ENCODE results near the gene TMEM128.
A peak's percentile ranks its signal among the peaks of the same experiment; 100 is the strongest.
"Not testable (repeated sequence)": the region's sequence is repeated elsewhere in the genome, so short reads cannot be mapped to it uniquely, and the experiment has no call there.

The TMEM128 gene, protein sequence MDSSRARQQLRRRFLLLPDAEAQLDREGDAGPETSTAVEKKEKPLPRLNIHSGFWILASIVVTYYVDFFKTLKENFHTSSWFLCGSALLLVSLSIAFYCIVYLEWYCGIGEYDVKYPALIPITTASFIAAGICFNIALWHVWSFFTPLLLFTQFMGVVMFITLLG

DNA sequence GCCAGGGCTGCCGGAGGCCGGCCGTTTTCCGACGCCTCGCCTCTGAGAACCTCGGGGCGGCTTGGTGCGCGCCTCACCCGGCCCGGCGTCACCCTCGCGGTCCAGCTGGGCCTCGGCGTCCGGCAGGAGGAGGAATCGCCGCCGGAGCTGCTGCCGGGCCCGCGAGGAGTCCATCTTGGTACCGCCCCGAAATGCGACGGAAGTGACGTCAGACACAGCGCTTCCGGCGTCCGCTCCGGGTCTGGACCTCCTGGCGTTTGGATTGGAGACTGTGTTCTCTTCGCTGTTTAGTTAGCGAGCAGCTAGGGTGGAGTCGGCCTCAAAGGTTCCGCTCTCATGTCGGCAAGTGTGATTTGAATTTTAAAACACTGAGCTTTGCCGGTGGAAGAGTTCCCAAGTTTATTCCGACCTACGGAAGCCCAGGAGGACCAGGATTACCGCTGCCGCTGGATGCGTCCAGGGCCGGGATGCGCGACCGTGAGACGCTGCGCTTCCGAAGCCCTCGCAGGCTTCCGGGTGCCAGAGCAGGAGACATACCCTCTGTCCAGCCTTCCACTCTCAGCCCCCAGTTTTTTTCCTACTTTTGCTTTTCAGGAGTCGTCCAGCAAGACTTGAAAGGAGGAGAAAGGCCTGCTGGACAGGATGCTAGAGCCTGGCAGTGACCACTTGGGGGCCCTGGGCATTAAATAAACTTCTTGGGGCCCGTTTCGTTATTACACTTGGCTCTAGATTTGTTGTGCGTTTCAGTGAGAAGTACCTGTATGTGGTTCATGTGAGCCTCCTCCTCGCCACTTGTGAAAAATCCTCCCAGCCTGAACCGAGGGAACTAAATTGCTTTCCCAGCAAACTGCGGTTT, at the start of gene TMEM128:
Gene TMEM128, minus strand, starts transcription at position 195 of the 856 bp plus-strand sequence. Its CDS starts 21 bp downstream, at position 174.
- peak; percentile 40 for DNase-seq

DNA sequence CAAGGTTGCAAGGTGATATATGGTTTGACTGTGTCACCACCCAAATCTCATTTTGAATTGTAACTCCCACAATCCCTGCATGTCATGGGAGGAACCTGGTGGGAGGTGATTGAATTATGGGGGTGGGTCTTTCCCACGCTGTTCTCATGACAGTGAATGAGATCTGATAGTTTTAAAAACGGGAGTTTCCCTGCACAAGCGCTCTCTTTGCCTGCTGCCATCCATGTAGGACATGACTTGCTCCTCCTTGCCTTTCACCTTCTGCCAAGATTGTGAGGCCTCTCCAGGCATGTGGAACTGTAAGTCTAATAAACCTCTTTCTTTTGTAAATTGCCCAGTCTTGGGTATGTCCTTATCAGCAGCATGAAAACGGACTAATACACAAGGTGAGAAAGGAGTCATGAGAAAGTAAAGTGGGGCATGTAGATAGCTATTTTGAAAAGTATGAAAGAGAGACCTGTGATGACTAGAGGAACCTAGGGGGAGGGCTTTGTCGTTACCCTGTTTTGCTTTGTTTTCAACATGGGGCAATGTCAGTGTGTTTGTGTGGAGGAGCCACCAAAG, 48.3 kb upstream of the TMEM128 start:
- DNase-seq = no peak

DNA sequence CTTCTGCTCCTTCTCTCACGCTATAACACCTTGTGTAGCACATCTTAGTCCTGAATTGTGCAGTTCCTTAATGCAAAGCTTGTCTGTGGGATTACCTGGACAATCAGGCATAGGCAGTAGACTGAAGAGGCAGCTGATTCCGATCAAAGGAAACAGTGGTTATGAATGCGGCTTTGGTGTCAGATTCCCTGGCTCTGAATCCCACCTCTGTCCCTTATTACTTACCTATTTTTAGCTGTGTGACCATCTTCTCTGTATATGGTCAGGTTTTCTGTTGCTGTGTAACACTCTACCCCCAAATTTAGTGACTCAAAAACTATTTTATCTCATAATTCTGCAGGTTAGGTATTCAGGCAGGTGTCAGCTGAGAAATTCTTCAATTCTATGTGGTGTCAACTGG, 45.3 kb upstream of the TMEM128 start:
- no peak for DNase-seq

DNA sequence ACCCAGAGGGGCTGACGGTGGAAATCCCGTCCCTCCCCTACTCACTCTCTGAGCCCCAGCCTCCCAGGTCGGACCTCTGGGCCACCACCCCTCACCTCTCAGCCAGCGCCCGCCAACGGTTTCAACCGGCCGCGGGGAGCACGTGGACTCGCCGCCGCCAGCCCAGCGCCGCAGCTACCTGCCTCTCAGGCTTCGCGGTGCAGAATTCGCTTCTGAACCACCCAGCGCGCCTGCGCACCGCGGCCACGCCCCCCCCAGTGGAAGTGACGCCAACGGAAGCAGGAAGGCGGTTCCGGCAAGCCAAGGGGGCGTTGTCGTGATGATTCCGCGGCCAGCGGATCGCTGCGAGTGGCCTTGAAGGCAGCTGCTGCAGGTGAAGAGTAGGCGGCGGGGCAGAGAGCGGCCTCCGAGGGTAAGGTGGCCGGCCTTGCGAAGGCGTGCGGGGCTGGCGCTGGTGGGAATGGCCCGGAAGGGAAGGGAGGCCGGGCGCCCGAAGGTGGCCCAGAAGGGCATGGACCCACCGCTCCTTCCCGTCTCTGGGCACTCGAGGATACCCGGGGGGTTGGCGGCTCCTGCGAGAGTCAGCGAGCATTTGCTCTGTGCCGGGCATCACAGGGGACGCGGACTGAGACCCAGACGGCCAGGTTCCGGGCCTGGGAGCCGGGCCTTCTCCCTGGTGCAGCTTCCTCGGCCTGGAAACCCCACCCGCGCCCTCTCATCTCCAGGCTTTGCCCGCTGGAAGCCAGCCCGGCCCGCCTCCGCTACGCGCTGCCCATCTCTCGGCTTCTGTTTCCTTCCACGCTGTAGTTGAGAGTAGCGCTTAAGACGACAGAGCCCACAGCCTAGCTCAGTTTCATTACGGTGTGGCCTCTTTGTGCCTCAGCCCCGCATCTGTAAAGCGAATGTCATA, 42.2 kb upstream of the TMEM128 start, which contains the start of the genes LYAR and ZBTB49:
Gene LYAR, minus strand, starts transcription at position 214 of the 910 bp plus-strand sequence. CDS start 6,412 bp downstream, outside the sequence.
Gene ZBTB49, plus strand, starts transcription at position 311 of the 910 bp plus-strand sequence. CDS start 9,695 bp downstream, outside the sequence.
- DNase-seq = peak; percentile 38

DNA sequence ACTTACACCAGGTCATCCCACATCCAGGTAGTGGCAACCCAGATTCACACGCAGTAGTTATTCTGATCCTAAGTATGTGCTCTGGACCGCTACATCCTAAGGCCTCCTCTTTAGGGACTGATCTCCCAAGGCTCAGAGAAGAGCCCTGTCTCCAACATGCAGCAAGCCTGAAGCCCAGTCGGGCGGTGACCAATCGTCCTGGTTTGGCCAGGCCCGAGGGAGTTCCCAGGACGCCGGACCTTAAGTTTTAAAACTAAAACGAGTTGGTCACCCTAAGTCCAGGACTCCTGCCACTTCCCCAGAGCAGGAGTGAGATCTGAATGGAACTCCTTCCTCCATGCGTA, 41.5 kb upstream of the TMEM128 start:
- DNase-seq = no peak

DNA sequence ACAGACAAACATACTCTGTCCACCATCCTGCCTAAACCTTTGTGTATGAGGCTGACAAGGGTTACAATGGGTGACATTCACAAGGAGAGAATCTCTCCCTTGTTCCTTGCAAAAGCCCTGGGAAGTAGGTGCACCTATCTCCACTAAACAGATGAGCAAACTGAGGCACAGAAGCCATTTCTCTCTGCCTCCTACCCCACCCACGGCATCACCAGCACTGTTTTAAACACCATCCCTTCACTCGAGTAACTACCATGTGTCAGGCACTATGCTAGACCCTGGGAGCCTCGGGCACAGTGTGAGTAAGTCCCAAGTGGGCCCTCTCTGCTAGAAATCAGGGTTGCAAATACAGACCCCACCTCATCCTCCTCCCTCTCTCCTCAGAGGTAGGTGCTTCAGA, 41.0 kb upstream of the TMEM128 start:
- DNase-seq = no peak

DNA sequence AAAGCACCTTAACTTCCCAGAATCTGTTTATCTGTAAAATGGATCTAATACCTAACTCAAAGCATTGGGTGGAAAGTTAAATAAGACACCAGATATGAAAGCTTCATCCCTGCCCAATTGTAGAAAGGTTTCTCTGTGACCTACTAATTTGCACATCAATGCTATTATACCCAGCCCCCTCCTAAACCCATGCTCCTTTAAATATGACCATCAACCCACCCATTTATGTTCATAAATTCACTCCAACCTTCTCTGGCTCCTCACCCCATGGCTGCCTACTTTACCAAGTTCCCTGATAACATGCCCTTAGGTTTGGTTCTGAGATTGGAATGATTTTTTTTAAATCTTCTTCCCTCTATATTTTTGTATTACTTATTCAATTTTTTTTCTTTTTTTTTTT, 40.1 kb upstream of the TMEM128 start:
- DNase-seq = no peak

DNA sequence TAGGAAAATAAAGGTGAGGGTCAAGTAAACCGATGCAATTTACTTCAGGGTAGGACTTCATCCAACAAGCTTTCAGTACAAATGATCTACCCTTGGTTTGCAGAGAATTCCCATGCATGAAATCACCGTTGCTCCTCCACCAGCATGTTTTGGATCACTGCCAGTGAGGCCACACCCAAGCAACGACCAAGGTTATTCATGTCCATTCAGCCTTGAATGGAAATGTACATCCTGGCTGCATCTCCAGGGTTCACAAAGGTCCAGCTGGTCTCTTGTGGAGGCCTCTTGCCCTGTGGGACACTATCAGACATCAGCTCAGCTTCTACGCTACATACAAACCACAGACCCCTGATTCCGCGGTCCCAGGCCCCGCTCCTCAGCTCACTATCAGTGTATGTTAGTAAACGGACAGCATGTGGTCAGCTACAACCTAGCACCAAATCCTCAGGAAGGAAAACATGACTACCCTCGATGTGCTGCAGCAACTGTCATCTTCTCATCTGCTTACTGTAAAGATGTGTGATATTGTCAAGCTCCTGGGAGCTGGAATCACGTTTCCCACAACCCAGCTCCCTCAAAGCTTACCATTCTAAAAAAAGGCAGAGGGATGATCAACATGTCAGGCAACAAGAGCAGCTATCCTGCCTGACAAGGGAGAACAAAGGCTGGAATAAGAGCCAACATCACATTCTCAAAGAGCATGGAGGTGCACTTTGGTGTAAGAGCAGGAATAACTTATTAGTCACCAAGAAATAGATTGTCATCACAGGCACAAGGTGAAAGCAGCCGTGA, 37.0 kb upstream of the TMEM128 start:
- no peak for DNase-seq

DNA sequence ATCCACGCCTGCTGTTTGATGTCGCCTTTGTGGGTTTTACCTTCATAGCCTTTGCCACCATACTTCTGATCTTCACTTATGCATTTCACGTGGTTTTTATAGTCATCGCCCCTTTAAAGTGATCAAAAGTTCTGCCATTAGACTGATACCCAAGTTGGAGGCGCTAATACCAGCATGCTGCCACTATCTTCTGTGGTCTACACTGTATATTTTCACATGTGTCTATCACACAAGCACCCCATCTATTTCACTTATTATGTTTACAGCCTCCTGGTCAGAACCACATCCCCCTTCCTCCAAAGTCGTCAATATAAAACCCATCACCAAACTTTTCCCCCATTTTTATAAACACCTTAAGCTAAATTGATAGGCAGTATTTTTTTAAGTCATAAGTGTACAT, 33.8 kb upstream of the TMEM128 start:
- no peak for DNase-seq

DNA sequence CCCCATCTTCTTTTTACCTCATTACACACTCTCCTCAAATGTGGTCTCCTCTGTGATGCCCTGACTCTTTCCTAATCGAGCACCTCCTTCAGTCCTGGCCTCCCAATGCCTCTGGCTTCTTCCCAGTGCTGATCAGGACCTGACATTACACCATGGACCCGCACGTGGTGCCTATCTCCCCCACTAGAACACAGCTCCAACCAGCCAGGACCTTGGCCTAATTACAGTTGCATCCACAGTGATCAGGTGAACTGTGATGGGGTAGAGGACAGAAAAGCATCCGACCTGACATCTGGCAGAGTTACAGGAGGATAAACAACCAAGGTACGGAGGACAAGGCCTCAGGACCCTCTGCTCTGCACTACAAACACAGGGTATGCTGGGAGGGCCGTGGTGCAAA, 29.5 kb upstream of the TMEM128 start:
- DNase-seq = no peak

DNA sequence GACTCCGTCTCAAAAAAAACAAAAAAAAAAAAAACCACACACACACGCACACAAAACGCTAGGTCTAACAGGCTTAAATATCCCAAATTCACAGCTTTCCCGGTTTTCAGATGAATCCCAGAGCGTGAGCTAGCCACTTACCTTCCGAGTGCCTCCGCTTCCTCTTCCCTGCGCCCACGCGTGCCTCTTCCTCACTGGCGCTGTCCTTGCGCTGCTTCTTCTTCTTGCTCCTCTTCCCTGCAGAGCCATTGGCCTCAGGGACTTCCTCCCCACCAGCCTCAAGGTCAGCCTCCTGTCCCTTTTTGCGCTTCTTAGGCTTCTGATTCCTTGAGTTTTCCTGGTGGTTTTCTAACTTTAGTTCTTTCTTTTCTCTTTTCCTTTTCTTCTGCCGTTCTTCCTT, 26.2 kb upstream of the TMEM128 start:
- DNase-seq = no peak

DNA sequence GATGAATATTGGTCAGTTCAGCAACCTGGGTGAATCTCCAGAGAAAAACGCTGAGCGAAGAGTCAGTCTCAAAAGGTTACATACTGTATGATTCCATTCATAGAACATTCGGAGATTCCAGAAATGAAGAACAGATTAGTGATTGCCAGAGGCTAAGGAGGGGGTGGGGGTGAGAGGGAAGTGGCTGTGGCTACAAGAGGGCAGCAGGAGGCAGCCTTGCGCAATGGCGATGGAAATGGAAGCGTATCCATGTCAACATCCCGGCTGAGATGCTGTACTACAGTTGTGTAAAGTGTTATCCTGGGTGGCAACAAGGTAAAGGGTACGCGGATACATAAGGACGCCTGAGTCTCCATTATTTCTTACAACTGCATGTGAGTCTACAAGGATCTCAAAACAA, 23.9 kb upstream of the TMEM128 start:
- DNase-seq = no peak

DNA sequence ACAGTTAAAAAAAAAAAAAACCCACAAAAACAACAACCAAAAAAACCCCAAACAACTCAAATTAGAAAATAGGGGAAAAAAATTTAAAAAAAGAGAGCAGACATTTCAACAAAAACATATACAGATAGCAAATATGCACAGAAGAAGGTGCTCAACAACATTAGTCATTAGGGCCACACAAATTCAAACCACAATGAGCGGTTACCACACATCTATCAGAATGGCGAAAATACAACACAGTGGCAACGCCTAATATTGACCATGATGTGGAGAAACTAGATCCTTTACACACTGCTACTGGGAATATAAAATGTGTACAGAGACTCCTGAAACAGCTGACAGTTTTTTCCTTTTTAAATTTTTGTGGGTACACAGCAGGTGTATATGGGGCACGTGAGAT, 22.5 kb upstream of the TMEM128 start:
- no peak for DNase-seq

DNA sequence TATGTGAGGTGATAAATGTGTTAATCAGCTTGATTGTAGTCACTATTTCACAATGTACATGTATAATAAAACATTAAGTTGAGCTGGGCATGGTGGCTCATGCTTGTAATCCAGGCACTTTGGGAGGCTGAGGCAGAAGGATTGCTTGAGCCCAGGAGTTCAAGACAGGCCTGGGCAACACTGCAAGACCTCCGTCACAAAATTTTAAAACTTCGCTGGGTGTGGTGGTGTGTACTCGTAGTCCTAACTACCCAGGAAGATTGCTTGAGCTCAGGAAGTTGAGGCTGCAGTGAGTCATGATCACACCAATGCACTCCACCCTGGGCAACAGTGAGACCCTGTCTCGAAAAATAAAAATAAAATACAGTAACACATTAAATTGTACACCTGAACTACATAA, 21.8 kb upstream of the TMEM128 start:
- DNase-seq = no peak

DNA sequence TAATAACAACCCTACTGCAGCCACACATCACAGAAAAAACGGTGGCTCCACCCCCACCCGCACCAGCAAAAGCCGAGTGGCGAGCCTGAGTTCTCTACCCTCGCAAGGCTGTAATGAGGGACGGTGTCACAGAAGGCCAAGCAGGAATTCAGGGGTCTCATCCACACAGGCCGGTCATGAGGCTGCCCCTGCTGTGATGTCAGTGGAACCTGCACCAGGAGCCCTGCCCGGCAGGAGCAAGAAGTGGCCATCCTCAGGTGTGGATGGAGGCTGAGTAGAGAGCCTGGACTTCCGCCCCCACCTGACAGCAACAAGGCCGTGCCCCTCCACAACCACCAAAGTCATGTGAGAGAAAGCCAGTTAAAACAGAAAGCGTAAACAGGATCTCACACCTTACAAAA, 21.3 kb upstream of the TMEM128 start:
- DNase-seq = no peak

DNA sequence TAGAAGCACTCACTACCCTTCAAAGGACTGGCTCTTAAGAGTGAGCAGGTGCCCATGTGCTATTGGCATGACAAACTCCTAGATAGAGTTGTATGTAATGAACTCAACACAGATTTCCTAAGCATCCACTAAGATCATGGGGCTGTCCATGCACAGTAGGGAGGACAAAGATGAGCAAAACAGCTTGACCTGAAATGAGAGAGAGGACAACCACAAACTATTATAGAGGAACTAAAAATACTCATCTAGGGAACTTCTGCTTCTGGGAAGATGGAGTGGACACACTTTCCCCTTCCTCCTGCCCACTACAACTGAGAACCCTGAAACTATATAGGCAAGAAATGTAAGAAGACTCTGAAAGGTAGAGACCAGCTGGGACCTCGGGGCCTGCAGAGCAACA, 20.8 kb upstream of the TMEM128 start:
- DNase-seq = no peak

DNA sequence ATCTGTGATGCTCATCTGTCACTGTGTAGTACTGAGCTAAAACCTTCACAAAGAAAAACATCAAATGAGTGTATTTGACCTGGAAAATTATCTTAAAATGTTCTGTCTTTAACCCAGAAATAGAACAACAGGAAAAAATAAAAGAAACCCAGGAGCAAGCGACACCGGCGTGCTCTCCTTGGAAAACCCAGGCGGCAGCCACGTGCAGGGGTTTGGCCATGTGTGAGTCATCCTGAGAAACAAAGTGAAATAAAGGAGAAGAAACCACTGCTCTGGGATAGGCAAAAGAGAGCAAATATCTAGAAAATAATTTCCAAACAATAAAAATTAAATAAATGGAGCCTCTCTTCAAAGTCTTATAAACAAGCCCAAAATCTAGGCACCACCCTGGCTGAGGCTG, 20.0 kb upstream of the TMEM128 start:
- DNase-seq = no peak

DNA sequence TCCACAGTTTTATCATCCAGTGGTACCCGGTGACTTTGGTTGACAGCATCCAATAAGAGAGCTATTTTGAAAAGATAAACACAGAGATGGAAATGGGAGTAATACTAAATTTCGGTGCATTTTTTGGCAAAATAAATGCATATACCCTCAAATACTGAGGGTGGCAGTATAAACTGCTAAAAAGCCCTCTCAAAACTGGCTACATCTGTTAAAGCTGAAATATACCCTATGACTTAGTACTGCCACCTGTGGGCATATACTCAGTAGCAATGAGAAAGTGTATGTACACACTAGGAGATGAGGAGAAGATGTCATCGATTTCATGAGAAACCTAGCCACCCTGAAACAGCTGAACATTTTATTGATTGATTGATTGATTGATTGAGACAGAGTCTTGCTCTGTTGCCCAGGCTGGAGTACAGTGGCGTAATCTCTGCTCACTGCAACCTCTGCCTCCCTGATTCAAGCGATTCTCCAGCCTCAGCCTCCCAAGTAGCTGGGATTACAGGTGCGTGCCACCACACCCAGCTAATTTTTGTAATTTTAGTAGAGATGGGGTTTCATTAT, 12.2 kb upstream of the TMEM128 start:
- no peak for DNase-seq

DNA sequence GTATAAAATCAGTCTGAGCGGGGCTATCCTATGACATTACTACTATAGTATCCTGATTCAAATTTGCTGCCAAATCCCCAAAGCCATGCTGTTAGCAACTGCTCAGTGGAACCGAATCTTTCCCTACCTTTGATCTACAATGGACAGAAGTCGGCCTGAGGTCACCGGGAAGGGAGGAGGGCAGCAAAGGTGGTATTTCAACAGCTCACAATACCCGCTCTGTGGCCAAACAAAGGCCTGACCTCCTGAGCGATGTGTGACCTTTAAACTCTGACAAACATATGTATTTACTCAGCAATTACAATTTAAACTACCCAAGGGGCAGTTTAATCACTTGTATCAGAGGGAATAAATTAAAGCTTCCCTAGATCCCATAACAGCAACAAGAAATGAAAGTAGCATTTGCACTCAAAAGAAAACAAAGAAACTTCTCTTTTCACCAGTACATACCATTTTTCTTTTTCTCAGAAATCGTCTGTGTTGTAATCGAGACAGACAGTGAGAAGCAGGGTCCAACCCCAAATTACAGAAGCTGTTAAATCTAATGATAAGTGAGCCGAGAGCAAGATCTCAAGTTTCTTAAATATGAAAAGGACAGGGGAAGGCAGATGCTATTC, 11.6 kb upstream of the TMEM128 start:
- DNase-seq = no peak

DNA sequence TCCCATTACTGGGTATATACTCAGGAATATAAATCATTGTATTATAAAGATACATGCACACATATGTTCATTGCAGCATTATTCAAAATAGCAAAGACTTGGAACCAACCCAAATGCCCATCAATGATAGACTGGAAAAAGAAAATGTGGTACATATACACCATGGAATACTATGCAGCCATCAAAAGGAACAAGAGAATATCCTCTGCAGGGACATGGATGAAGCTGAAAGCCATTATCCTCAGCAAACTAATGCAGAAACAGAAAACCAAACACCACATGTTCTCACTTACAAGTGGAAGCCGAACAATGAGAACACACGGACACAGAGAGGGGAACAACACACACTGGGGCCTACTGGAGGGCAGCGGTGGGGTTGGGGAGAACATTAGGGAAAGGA, 9.7 kb upstream of the TMEM128 start:
- not testable (repeated sequence) for DNase-seq

DNA sequence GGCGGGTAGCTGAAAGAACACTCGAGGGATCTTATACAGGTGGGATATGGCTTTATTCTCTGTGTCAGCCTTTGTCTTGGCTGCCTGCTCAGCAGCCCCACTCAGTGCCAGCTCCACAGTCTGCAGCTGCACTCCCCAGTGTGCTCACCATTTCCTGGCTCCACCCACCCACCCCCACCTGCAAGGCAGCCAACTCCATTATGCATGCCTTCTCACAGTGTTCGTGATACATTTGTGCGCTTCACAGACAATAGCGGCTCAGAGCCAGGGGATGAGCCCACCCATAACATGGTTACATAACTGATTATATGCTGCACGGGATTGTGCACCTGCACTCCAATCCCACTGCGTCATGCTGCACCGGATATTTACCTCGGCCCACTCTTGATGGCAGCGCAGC, 8.8 kb upstream of the TMEM128 start:
- no peak for DNase-seq
